GM12878 (cell line): Measurements from ENCODE around the gene ZNF574. TPM values are rescaled to one million over a fixed set of nuclear protein-coding genes. Genes with fewer than 3 reads are reported as not detected.
A peak's percentile ranks its signal among the peaks of the same experiment; 100 is the strongest.

Source experiments
- ATAC-seq: fragments of 200-7000 bp; cut with Tn5 transposase; 3 replicates; pipeline ENCODE4 v1.9.1; 2020; ENCODE audit warnings: mild to moderate bottlenecking, moderate library complexity
- BruUV-seq: library from RNA; stranded (reverse); fragments of 400-500 nt; replicated peaks from 2 replicates; lab custom pipeline; 2021; lab: Mats Ljungman, UMichigan
- CTCF ChIA-PET: fragments of 300-600 bp; sonication (Branson Sonifier 250); formaldehyde crosslinking; extraction: SDS; loops from one replicate; lab custom pipeline; 2021; ENCODE audit warnings: inconsistent platforms; lab: Yijun Ruan, JAX
- POLR2A ChIA-PET: fragments of 350-600 bp; formaldehyde crosslinking; extraction: SDS; loops from one replicate; lab custom pipeline; 2021; ENCODE audit warnings: inconsistent platforms; lab: Charles Lee
- RAD21 ChIA-PET: fragments of 300-600 bp; sonication (Branson Sonifier 250); formaldehyde crosslinking; loops from one replicate; lab custom pipeline; 2023; ENCODE audit warnings: antibody characterized with exemption; ENCODE audit not compliant: unreplicated experiment; lab: Charles Lee
- SMC1A ChIA-PET: fragments of 300-600 bp; sonication (Branson Sonifier 250); formaldehyde crosslinking; loops from one replicate; lab custom pipeline; 2023; ENCODE audit not compliant: unreplicated experiment, uncharacterized antibody; lab: Charles Lee
- DNase-seq: peaks from one replicate; pipeline ENCODE4 v3.0.0-alpha.2; 2011; ENCODE audit warnings: low read depth, low spot score
- FAIRE-seq: peaks from 3 replicates; lab custom pipeline; 2011; peaks lifted over from hg19 to GRCh38; lab: Jason Lieb, UNC
- H2AFZ ChIP-seq: 2 replicates; pipeline ENCODE4 v1.6.0; 2011; ENCODE audit warnings: low read depth, low read length, control low read depth; ENCODE audit not compliant: control insufficient read depth
- H3K27ac ChIP-seq: 2 replicates; pipeline ENCODE4 v1.5.1; 2011; ENCODE audit warnings: control low read depth; ENCODE audit not compliant: control insufficient read depth, insufficient read depth
- H3K27me3 ChIP-seq, 2 experiments: replicated peaks in 1 of 2; 2 replicates each; pipeline versions ENCODE4 v1.6.0 to v1.6.1; 2011; ENCODE audit warnings: low read length in 1 of 2; ENCODE audit not compliant: control insufficient read depth in 2 of 2, insufficient read depth in 2 of 2
- H3K36me3 ChIP-seq, 2 experiments: 2 replicates each; pipeline ENCODE4 v1.5.1; 2011; ENCODE audit warnings: low read length in 1 of 2; ENCODE audit not compliant: control insufficient read depth in 2 of 2, insufficient read depth in 2 of 2
- H3K4me1 ChIP-seq: 2 replicates; pipeline ENCODE4 v1.6.1; 2011; ENCODE audit warnings: mild to moderate bottlenecking, low read length, moderate library complexity, mixed read lengths; ENCODE audit not compliant: control insufficient read depth, insufficient read depth
- H3K4me2 ChIP-seq: 2 replicates; pipeline ENCODE4 v1.6.0; 2011; ENCODE audit warnings: control low read depth; ENCODE audit not compliant: control insufficient read depth, insufficient read depth
- H3K4me3 ChIP-seq: fragments of 200-600 bp; sonication (generic); 2 replicates; pipeline ENCODE4 v1.5.1; 2016
- H3K79me2 ChIP-seq: 2 replicates; pipeline ENCODE4 v1.6.0; 2011; ENCODE audit warnings: low read length; ENCODE audit not compliant: control insufficient read depth, insufficient read depth
- H3K9ac ChIP-seq: 2 replicates; pipeline ENCODE4 v1.8.0; 2011; ENCODE audit warnings: low read length, control low read depth, mixed read lengths; ENCODE audit not compliant: control insufficient read depth, insufficient read depth
- H3K9me3 ChIP-seq: replicated peaks from 3 replicates; pipeline ENCODE4 v1.5.1; 2011; ENCODE audit warnings: mild to moderate bottlenecking, low read length; ENCODE audit not compliant: control insufficient read depth, insufficient read depth
- H4K20me1 ChIP-seq: 2 replicates; pipeline ENCODE4 v1.6.0; 2011; ENCODE audit not compliant: control insufficient read depth, insufficient read depth
- ATF2 ChIP-seq: IDR thresholded peaks from 2 replicates; pipeline ENCODE4 v1.6.1; 2012; ENCODE audit warnings: low read length, inconsistent platforms
- BACH1 ChIP-seq: fragments of 450-650 bp; IDR thresholded peaks from 2 replicates; pipeline ENCODE4 v1.6.1; 2017; ENCODE audit warnings: mild to moderate bottlenecking, borderline replicate concordance
- CHD1 ChIP-seq: IDR thresholded peaks from 2 replicates; pipeline ENCODE4 v1.6.1; 2012; ENCODE audit warnings: low read depth, low read length, improper control_type of control experiment
- CREM ChIP-seq: IDR thresholded peaks from 2 replicates; pipeline ENCODE4 v1.6.1; 2014; ENCODE audit warnings: antibody characterized with exemption, low read depth
- DPF2 ChIP-seq: fragments of 450-650 bp; IDR thresholded peaks from 2 replicates; pipeline ENCODE4 v1.6.1; 2017; ENCODE audit warnings: mild to moderate bottlenecking
- EGR1 ChIP-seq, 2 experiments: IDR thresholded peaks; 1 replicate in 1 of 2; 2 replicates in 1 of 2; pipeline ENCODE4 v1.6.1; 2011 to 2012; ENCODE audit warnings: low read depth in 2 of 2, low read length in 2 of 2, borderline replicate concordance in 1 of 2, mild to moderate bottlenecking in 1 of 2, moderate library complexity in 1 of 2
- ETV6 ChIP-seq, 2 experiments: fragments of 450-650 bp in 1 of 2; IDR thresholded peaks in 1 of 2; conservative IDR thresholded peaks in 1 of 2; 2 replicates each; pipeline ENCODE4 v1.6.1; 2014; ENCODE audit warnings: antibody characterized with exemption in 1 of 2, borderline replicate concordance in 1 of 2, low read depth in 1 of 2, mild to moderate bottlenecking in 1 of 2, moderate library complexity in 1 of 2
- GABPA ChIP-seq: IDR thresholded peaks from 2 replicates; pipeline ENCODE4 v1.6.1; 2014; ENCODE audit warnings: antibody characterized with exemption, low read depth, mild to moderate bottlenecking, inconsistent platforms
- KLF5 ChIP-seq: fragments of 450-650 bp; IDR thresholded peaks from 2 replicates; pipeline ENCODE4 v1.6.1; 2014; ENCODE audit warnings: mild to moderate bottlenecking; ENCODE audit not compliant: partially characterized antibody
- NFYB ChIP-seq: IDR thresholded peaks from 2 replicates; pipeline ENCODE4 v1.6.1; 2011; ENCODE audit warnings: low read depth, mild to moderate bottlenecking, low read length, improper control_type of control experiment, moderate library complexity; ENCODE audit not compliant: insufficient read depth
- NR2F1 ChIP-seq: fragments of 450-650 bp; conservative IDR thresholded peaks from 2 replicates; pipeline ENCODE4 v1.6.1; 2017; ENCODE audit warnings: mild to moderate bottlenecking
- PKNOX1 ChIP-seq: fragments of 450-650 bp; IDR thresholded peaks from 2 replicates; pipeline ENCODE4 v1.6.1; 2016; ENCODE audit warnings: mild to moderate bottlenecking
- PML ChIP-seq: IDR thresholded peaks from 2 replicates; pipeline ENCODE4 v1.6.1; 2012; ENCODE audit warnings: low read length, inconsistent platforms
- REST ChIP-seq: IDR thresholded peaks from 2 replicates; pipeline ENCODE4 v1.6.1; 2012; ENCODE audit warnings: mild to moderate bottlenecking, low read depth, low read length
- SPI1 ChIP-seq: IDR thresholded peaks from 2 replicates; pipeline ENCODE4 v1.6.1; 2011; ENCODE audit warnings: low read depth, mild to moderate bottlenecking, low read length, moderate library complexity, borderline replicate concordance; ENCODE audit not compliant: insufficient read depth
- SREBF2 ChIP-seq: IDR thresholded peaks from 2 replicates; pipeline ENCODE4 v1.6.1; 2012; ENCODE audit warnings: mild to moderate bottlenecking, low read length
- WGBS: methylation state at CpG from one replicate; pipeline ENCODE4 v1.1.6; 2016; ENCODE audit warnings: low lambda C conversion rate; ENCODE audit not compliant: insufficient replicate concordance, insufficient coverage; ENCODE audit errors: missing lambda C conversion rate; 5-methylcytosine and 5-hydroxymethylcytosine counted together
- in situ Hi-C: fragments of 300-500 bp; cut with MboI; formaldehyde crosslinking; loops from 9 replicates; pipeline ENCODE4 v1.14.3; 2018; ENCODE audit warnings: mixed read lengths
- intact Hi-C: fragments of 100-400 bp; cut with micrococcal nuclease; formaldehyde crosslinking; loops from one replicate; pipeline ENCODE4 v1.14.2; 2022; ENCODE audit not compliant: unreplicated experiment
- polyA plus RNA-seq, 11 experiments: library from polyadenylated mRNA; depleted of rRNA in 4 of 11; unstranded in 6 of 11; stranded (reverse) in 5 of 11; fragments of >200 nt; fragmentation: Nextera tagmentation in 4 of 11; fragmentation: Illumina TruSeq in 1 of 11; extraction: Ambion mirVana in 4 of 11; extraction: Trizol in 1 of 11; gene quantifications; 1 replicate in 1 of 11; 2 replicates in 10 of 11; pipeline versions ENCODE4 v1.2.1 to v1.2.3, GENCODE V29; 2011 to 2016; ENCODE audit warnings: inconsistent platforms in 2 of 11, missing spikeins in 2 of 11, low read depth in 1 of 11
- total RNA-seq, 4 experiments: library from RNA; depleted of rRNA in 3 of 4; stranded (reverse); fragments of >200 nt in 3 of 4; fragmentation: Illumina TruSeq in 1 of 4; extraction: Trizol in 1 of 4; gene quantifications; 2 replicates each; pipeline versions ENCODE4 v1.2.1 to v1.2.3, GENCODE V29; 2013 to 2021

Gene ZNF574
- total and polyA plus RNA-seq, 10 of the 15 experiments (the other 5 are each of a cell fraction or from before 2014, with no cell fraction given): 0.32 to 25.6 (median 11.4) TPM

- TF ChIP-seq CHD1: 0 out of 2 replicates have a peak, but pooled peaks have one; percentile 6
- no peak for TF ChIP-seq ATF2
- no peak for TF ChIP-seq CREM
- 0 out of 2 replicates have a peak, but pooled peaks have one; percentile 27 for TF ChIP-seq BACH1
- TF ChIP-seq SPI1: peak; percentile 14; the same call in 1 of the 2 replicates
- 0 out of 4 replicates have a peak, but pooled peaks of 1 of the 2 experiments have one; percentile 22 for TF ChIP-seq ETV6 (conservative IDR thresholded peaks at IDR 0.05 in 1 of 2, IDR thresholded peaks at IDR 0.05 in 1 of 2; ENCODE audit: borderline replicate concordance in 1 of 2, low read depth in 1 of 2)
- TF ChIP-seq NFYB: no peak
- 0 out of 2 replicates have a peak, but pooled peaks have one; percentile 49 for TF ChIP-seq GABPA
- no peak for TF ChIP-seq SREBF2
These were observed 1.2 kb upstream of the ZNF574 start (continued) for GRCh38 chr19:42074513-42075363.

GRCh38 chr19:42075364-42075615 is 676 bp upstream of the ZNF574 start:
- WGBS: 2% methylated on average over 3 of the region's 3 CpGs
- ChIA-PET RAD21 (no interaction called here), POLR2A (no interaction called here), CTCF (interaction anchor here (1.4 kb wide), 1 partner anchor 34 kb away, joined by 3 read pairs; no protein-coding TSS in a partner anchor), SMC1A (no interaction called here)
- H3K9ac ChIP-seq: peak overlapping the region; percentile 99
- intact Hi-C loops: no loop called here
- DNase-seq (no peak), ATAC-seq (peak; percentile 9), FAIRE-seq (no peak)
- peaks cover 0 to 3% of the 10 kb centered on the region in 2 experiments; a peak in 1 of 4 replicates for H3K27me3 ChIP-seq
- peaks cover 5% of the 10 kb centered on the region; the same call in 1 of the 2 replicates for H4K20me1 ChIP-seq
- peak overlapping the region; percentile 87 for H3K4me3 ChIP-seq
- peak overlapping the region; percentile 99 for H3K27ac ChIP-seq
- peaks cover 7 to 19% of the 10 kb centered on the region in 2 experiments; a peak in 3 of 4 replicates for H3K36me3 ChIP-seq
- H3K79me2 ChIP-seq: peaks cover 32% of the 10 kb centered on the region
- no peaks in the 10 kb centered on the region for H3K9me3 ChIP-seq
- peaks cover 16% of the 10 kb centered on the region for H3K4me1 ChIP-seq
- H2AFZ ChIP-seq: peak overlapping the region; percentile 88
- peak overlapping the region; percentile 86 for H3K4me2 ChIP-seq
- in situ Hi-C loops: no loop called here
- TSS peak; percentile 97 for BruUV-seq
- TF ChIP-seq BACH1 (0 out of 2 replicates have a peak, but pooled peaks have one; percentile 11), GABPA (no peak), PML (no peak), NR2F1 (no peak), REST (no peak), KLF5 (no peak), EGR1 (IDR thresholded peaks at IDR 0.05; ENCODE audit: borderline replicate concordance in 1 of 2, low read depth in 2 of 2, low read length in 2 of 2) (no peak), PKNOX1 (no peak), DPF2 (no peak)
